SK-N-SH treated with all-trans-retinoic acid at 6 μM for 48 hours (cell line): Measurements from ENCODE around the gene ENTHD1.

ENCODE experiments used
- ATAC-seq: fragments of 200-7000 bp; cut with Tn5 transposase; 3 replicates; pipeline ENCODE4 v1.9.1; 2020; ENCODE audit warnings: mild to moderate bottlenecking, moderate library complexity
- ARNTL ChIP-seq: fragments of 450-650 bp; formaldehyde crosslinking; IDR thresholded peaks from 2 replicates; pipeline ENCODE4 v1.5.0; 2020; ENCODE audit warnings: low read depth, mild to moderate bottlenecking, moderate library complexity, borderline replicate concordance
- BACH2 ChIP-seq: fragments of 250-450 bp; sonication (Bioruptor Pico); IDR thresholded peaks from 2 replicates; pipeline ENCODE4 v1.9.0; 2021; ENCODE audit warnings: mild to moderate bottlenecking, borderline replicate concordance
- CSDC2 ChIP-seq: fragments of 250-450 bp; sonication (Bioruptor Pico); IDR thresholded peaks from 2 replicates; pipeline ENCODE4 v1.5.0; 2020; ENCODE audit warnings: mild to moderate bottlenecking, moderate library complexity
- CSRNP3 ChIP-seq: fragments of 250-450 bp; sonication (Bioruptor Pico); IDR thresholded peaks from 2 replicates; pipeline ENCODE4 v1.5.1; 2021; ENCODE audit warnings: mild to moderate bottlenecking, moderate library complexity
- ESRRG ChIP-seq: fragments of 250-450 bp; sonication (Bioruptor Pico); IDR thresholded peaks from 2 replicates; pipeline ENCODE4 v1.6.1; 2021; ENCODE audit warnings: mild to moderate bottlenecking
- GLIS3 ChIP-seq: fragments of 250-450 bp; sonication (Bioruptor Pico); IDR thresholded peaks from 2 replicates; pipeline ENCODE4 v1.5.0; 2020; ENCODE audit warnings: mild to moderate bottlenecking, moderate library complexity
- ISL1 ChIP-seq: fragments of 250-450 bp; sonication (Bioruptor Pico); IDR thresholded peaks from 2 replicates; pipeline ENCODE4 v2.1.2; 2022; ENCODE audit warnings: mild to moderate bottlenecking, moderate library complexity
- OSR1 ChIP-seq: fragments of 250-450 bp; sonication (Bioruptor Pico); IDR thresholded peaks from 2 replicates; pipeline ENCODE4 v1.8.0; 2022; ENCODE audit warnings: moderate library complexity, mild to moderate bottlenecking, inconsistent platforms
- PATZ1 ChIP-seq: fragments of 250-450 bp; sonication (Bioruptor Pico); IDR thresholded peaks from 2 replicates; pipeline ENCODE4 v1.8.0; 2020; ENCODE audit warnings: mild to moderate bottlenecking, moderate library complexity, borderline replicate concordance
- POU6F1 ChIP-seq: fragments of 250-450 bp; sonication (Bioruptor Pico); IDR thresholded peaks from 2 replicates; pipeline ENCODE4 v1.8.0; 2021; ENCODE audit warnings: low read depth, mild to moderate bottlenecking, moderate library complexity, borderline replicate concordance
- PPARA ChIP-seq: fragments of 250-450 bp; sonication (Bioruptor Pico); IDR thresholded peaks from 2 replicates; pipeline ENCODE4 v1.5.0; 2020; ENCODE audit warnings: mild to moderate bottlenecking, borderline replicate concordance
- RARB ChIP-seq: fragments of 250-450 bp; sonication (Bioruptor Pico); IDR thresholded peaks from 2 replicates; pipeline ENCODE4 v1.8.0; 2021; ENCODE audit warnings: mild to moderate bottlenecking, moderate library complexity
- SNAI2 ChIP-seq: fragments of 250-450 bp; sonication (Bioruptor Pico); IDR thresholded peaks from 2 replicates; pipeline ENCODE4 v1.5.0; 2020; ENCODE audit warnings: mild to moderate bottlenecking, moderate library complexity
- TCF4 ChIP-seq: fragments of 250-450 bp; sonication (Bioruptor Pico); IDR thresholded peaks from 2 replicates; pipeline ENCODE4 v1.8.0; 2021; ENCODE audit warnings: mild to moderate bottlenecking, moderate library complexity, borderline replicate concordance
- TOX ChIP-seq: fragments of 250-450 bp; sonication (Bioruptor Pico); IDR thresholded peaks from 2 replicates; pipeline ENCODE4 v1.8.0; 2021; ENCODE audit warnings: mild to moderate bottlenecking, moderate library complexity, borderline replicate concordance
- TSHZ2 ChIP-seq: fragments of 250-450 bp; sonication (Bioruptor Pico); IDR thresholded peaks from 2 replicates; pipeline ENCODE4 v1.5.0; 2020; ENCODE audit warnings: mild to moderate bottlenecking, moderate library complexity
- ZC3H10 ChIP-seq: fragments of 250-450 bp; sonication (Bioruptor Pico); IDR thresholded peaks from 2 replicates; pipeline ENCODE4 v1.5.1; 2021; ENCODE audit warnings: mild to moderate bottlenecking, moderate library complexity
- ZFP3 ChIP-seq: fragments of 250-450 bp; sonication (Bioruptor Pico); IDR thresholded peaks from 2 replicates; pipeline ENCODE4 v1.5.0; 2020; ENCODE audit warnings: mild to moderate bottlenecking, moderate library complexity
- ZFP30 ChIP-seq: fragments of 450-650 bp; formaldehyde crosslinking; IDR thresholded peaks from 2 replicates; pipeline ENCODE4 v1.5.0; 2022; ENCODE audit warnings: mild to moderate bottlenecking, moderate library complexity
- ZNF565 ChIP-seq: fragments of 450-650 bp; formaldehyde crosslinking; conservative IDR thresholded peaks from 2 replicates; pipeline ENCODE4 v1.5.0; 2020; ENCODE audit warnings: low read depth, mild to moderate bottlenecking, moderate library complexity
- ZNF70 ChIP-seq: fragments of 450-650 bp; formaldehyde crosslinking; IDR thresholded peaks from 2 replicates; pipeline ENCODE4 v1.5.0; 2020; ENCODE audit warnings: mild to moderate bottlenecking, moderate library complexity
- ZNF8 ChIP-seq: fragments of 450-650 bp; formaldehyde crosslinking; IDR thresholded peaks from 2 replicates; pipeline ENCODE4 v1.5.0; 2020; ENCODE audit warnings: mild to moderate bottlenecking, moderate library complexity

ENTHD1 gene

GRCh38 chr22:39727541-39727940, 166.0 kb downstream of the ENTHD1 start (continued):
- TF ChIP-seq CSRNP3 (CRISPR knock-in tag) (no peak), POU6F1 (CRISPR knock-in tag) (no peak), ZC3H10 (CRISPR knock-in tag) (no peak)
- TF ChIP-seq, all 23 proteins: peak for 0

GRCh38 chr22:39725351-39726035, 168.1 kb downstream of the ENTHD1 start:
- ATAC-seq, result no peak
- no peak for TF ChIP-seq PPARA (CRISPR knock-in tag)
- no peak for TF ChIP-seq OSR1 (CRISPR knock-in tag)
- TF ChIP-seq ZFP30 (CRISPR knock-in tag), result no peak
- no peak for TF ChIP-seq SNAI2
- no peak for TF ChIP-seq RARB (CRISPR knock-in tag)
- TF ChIP-seq ZNF565 (CRISPR knock-in tag), result no peak
- TF ChIP-seq TSHZ2 (CRISPR knock-in tag), result no peak
- TF ChIP-seq ZNF70 (CRISPR knock-in tag), result no peak
- no peak for TF ChIP-seq ZFP3 (CRISPR knock-in tag)
- TF ChIP-seq TCF4, result no peak
- TF ChIP-seq TOX, result no peak

GRCh38 chr22:39724857-39725256, 168.7 kb downstream of the ENTHD1 start:
- TF ChIP-seq PATZ1 (no peak), ESRRG (CRISPR knock-in tag) (no peak), ZNF565 (CRISPR knock-in tag) (no peak), CSRNP3 (CRISPR knock-in tag) (no peak), ZNF8 (no peak)
- no peak for ATAC-seq

- TF ChIP-seq CSDC2 (CRISPR knock-in tag), result no peak
- no peak for TF ChIP-seq ISL1 (CRISPR knock-in tag)
- no peak for TF ChIP-seq ARNTL (CRISPR knock-in tag)
- TF ChIP-seq ZNF565 (CRISPR knock-in tag), result no peak
- TF ChIP-seq RARB (CRISPR knock-in tag), result no peak
- TF ChIP-seq TCF4, result no peak
- TF ChIP-seq GLIS3 (CRISPR knock-in tag), result no peak
- TF ChIP-seq OSR1 (CRISPR knock-in tag), result no peak
- TF ChIP-seq BACH2 (CRISPR knock-in tag), result no peak
- TF ChIP-seq ZNF70 (CRISPR knock-in tag), result no peak
- TF ChIP-seq ZFP3 (CRISPR knock-in tag), result no peak
- TF ChIP-seq POU6F1 (CRISPR knock-in tag), result no peak
- ATAC-seq, result no peak
Measured at GRCh38 chr22:39724390-39724789, 169.2 kb downstream of the ENTHD1 start.
